SK-MEL-5 (cell line): Measurements from ENCODE around the gene CDK14. TPM values are rescaled to one million over a fixed set of nuclear protein-coding genes. Genes with fewer than 3 reads are reported as not detected.
"Not testable (repeated sequence)": the region's sequence is repeated elsewhere in the genome, so short reads cannot be mapped to it uniquely, and the experiment has no call there.

Source experiments
- DNase-seq: peaks from one replicate; pipeline ENCODE4 v3.0.0-alpha.2; 2016; ENCODE audit warnings: low read depth, low spot score
- in situ Hi-C: cut with HindIII; loops from 2 replicates; pipeline ENCODE4 v1.10.0; 2016; ENCODE audit warnings: low sequenced_read_pairs, high pct_unique_total_duplicates, low pct_unique_long_range_greater_than_20kb
- total RNA-seq: library from RNA; depleted of rRNA; stranded (reverse); fragments of >200 nt; shearing (Covaris generic); gene quantifications from 2 replicates; pipeline ENCODE4 v1.2.3, GENCODE V29; 2014

CDK14 gene
- total RNA-seq, 1 experiment from 2014 or later, result 2.3 TPM

DNA sequence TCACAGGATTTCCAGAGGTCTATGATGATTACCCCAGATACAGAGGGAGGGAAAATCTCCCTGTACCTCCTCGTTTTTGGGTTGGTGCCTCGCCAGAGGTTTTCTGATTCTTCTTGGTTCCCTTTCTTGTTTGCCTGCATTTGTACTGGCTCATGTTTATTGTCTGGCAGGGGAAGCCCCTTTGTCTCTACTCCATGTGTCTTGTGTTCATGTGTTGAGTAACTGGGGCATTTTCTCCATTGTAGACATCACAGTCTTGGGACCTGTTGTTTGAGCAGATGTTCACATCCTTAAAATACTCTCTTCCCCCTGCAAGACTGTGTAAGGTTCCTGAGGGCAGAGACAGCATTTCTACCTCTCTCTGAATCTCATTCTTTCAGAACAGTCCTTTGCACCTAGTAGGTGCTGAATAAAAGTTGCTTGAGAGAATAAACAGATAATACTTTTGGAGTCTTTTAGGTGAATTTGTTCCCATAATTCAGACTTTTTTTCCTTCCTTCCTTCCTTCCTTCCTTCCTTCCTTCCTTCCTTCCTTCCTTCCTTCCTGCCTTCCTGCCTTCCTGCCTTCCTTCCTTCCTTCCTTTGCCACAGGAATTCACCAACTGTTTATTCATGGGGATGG, 25.1 kb downstream of the CDK14 start:
- in situ Hi-C loops, result no loop called here
- DNase-seq, result no peak

DNA sequence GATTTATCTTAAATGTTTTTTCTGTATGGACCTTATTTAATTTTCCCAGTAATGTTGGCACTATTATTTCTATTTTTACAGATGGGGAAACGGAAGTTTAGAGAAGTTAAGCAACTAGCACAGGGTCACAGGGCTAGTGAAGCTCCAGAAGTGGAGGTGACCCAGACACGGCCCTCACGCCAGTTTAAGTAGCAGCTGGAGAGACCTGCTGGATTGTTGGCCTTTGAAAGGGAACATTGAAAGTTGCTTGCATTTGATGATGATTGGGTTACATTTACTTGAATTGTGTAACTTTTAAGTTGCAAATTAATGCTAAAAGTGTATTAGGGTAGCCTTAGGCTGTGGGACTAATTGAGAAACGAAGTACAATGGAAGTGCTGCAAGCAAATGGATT, 25.6 kb downstream of the CDK14 start:
- in situ Hi-C loops, result no loop called here
- no peak for DNase-seq

DNA sequence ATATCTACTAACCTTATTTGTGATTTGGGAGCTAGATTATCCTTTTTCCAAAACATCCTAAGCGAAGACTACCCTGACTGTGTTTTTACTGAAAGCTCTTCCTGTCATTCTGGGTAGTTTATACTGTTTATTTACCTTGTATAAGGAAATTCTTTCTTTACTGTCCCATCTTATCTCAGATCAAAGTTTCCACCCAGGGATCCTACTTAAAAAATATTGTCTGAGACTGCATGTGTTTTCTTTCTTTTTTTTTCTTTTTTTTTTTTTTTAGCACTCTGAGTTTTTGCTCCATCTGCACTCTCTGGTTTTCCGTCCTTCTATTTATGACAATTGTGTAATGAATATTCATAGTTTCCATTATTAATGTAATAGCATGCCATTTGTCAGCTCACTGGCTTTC, 26.5 kb downstream of the CDK14 start:
- in situ Hi-C loops, result no loop called here
- no peak for DNase-seq

DNA sequence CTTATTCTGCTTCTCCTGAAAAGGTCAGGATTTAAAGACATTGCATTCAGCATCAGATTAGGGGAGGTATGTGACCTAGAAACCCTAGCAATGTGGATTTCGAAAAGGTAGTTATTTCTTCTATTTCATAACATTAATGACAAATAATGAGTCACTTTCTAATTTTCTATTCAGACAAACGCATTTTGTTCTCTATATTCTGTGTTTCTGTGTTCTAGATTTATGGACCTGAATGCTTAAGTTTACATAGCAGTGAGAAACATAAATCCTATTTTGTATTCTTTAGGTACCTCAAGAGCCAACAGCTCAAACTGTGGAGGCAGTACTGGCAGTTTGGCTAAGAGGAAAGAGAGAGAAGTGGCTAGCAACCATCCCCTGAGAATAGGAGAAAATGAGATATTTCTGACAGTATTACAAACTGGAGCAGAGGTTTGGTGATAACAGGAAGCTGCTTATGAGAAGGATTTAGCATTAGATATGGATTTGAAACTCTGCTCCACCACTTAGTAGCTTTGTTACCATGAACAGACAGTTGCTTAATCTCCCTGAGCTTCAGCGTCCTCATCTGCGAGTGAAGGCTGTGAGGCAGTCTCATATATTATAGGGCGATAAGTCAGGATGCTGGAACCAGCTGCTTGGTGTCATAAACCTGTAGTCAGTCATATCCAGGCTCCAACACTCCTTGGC, 28.2 kb downstream of the CDK14 start:
- DNase-seq, result no peak

DNA sequence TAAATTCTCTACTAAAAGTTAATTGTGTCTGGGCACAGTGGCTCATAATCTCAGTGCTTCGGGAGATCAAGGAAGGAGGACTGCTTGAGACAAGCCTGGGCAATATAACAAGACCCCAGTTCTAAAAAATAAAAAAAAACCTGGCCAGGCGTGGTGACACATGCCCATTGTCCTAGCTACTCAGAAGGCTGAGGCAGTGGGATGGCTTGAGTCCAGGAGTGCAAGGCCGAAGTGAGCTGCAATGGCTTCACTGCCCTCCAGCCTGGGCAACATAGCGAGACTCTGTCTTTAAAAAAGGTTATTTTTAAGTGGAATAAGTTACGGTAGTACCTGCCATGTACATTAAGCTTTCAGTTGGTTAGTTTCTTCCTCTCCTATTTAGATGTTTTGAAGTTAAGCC, 28.9 kb downstream of the CDK14 start:
- in situ Hi-C loops, result no loop called here
- DNase-seq, result no peak

More for the DNA sequence above, 28.2 kb downstream of the CDK14 start:
- in situ Hi-C loops, result no loop called here

DNA sequence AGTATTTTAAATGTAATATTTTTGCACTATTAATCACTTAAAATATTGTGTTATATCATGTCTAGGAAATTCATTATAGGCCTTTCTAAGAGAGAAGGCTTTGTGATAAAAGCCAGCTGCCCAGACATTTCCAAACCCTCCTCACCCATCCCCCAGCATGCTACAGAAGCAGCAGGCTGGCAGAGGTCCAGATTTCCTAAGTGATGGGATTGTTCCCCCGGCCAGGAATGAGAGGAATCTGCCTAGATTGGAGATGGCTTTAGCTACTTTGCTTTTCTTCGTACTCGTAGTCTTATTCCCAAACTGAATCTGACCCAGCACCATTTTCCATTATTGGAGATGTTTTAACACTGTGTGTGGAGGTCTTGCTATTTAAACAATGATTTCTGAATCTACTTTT, 29.4 kb downstream of the CDK14 start:
- DNase-seq, result peak; percentile 39
- in situ Hi-C loops, result no loop called here

DNA sequence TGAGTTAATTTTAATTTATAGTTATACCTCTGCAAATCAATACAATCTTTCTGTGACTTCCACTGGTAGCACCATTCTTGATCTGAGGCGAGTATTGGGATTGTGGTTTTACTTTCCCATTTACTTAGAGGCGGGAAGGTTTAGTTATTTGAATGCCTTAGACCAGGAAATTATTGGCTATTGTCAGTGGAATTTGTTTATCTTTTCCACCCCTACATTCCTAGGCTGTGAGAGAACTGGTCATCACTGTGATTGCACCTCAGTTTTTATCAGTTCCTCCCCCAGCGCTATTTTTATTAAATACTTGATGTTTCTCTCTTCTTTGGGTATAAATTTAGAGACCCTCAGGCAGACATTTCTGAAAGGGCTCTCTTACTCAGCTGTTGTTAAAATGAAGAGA, 29.9 kb downstream of the CDK14 start:
- no peak for DNase-seq
- in situ Hi-C loops, result no loop called here

DNA sequence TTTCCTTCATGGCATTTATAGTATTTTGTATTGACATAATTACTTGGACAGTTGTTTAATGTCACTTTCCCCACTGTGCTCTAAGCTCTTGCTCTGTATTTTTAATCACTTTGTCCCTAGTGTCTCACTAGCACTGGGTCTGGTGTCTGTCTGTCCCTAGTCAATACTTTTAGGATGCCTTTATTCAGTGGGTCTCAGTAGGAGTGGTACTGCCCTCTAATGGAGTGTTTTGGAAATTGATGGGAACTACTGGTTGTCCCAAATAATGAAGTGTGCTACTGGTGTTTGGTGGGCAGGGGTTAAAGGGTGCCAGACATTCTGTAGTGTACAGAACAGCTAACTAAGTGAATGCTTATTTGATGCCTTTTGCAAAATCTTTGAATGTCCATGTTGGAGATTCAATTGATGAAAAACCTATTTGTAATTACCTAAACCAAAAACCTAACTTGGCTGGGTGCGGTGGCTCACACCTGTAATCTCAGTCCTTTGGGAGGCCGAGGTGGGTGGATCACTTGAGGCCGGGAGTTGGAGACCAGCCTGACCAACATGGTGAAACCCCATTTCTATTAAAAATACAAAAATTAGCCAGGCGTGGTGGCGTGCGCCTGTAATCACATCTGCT, 33.3 kb downstream of the CDK14 start:
- DNase-seq, result peak; percentile 83
- in situ Hi-C loops, result no loop called here

DNA sequence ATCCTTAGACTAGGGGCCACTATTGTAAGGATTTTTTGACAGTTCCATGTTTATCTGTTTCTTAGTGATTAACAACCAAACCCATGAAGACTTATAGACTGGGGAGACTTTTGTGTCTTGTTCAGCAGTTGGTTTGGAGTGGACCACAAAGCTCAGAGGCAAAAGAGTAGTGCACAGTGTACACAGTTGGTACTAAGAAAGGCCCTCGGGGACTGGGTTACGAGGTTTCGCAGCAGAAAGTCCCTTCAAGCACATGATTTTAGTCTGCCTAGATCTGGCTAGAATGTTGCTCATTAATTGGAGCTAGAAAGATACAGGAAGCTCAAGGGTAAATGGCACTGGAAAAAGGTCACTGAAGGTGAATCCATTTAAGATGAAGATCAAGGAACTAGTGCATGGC, 35.4 kb downstream of the CDK14 start:
- in situ Hi-C loops, result no loop called here

DNA sequence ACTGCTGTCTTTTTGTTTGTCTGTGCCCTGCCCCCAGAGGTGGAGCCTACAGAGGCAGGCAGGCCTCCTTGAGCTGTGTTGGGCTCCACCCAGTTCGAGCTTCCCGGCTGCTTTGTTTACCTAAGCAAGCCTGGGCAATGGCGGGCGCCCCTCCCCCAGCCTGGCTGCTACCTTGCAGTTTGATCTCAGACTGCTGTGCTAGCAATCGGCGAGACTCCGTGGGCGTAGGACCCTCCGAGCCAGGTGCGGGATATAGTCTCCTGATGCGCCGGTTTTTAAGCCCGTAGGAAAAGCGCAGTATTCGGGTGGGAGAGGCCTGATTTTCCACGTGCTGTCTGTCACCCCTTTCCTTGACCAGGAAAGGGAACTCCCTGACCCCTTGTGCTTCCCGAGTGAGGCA, 43.6 kb downstream of the CDK14 start:
- in situ Hi-C loops, DNase-seq: not testable (repeated sequence)

More for the DNA sequence above, 35.4 kb downstream of the CDK14 start:
- DNase-seq, result no peak

DNA sequence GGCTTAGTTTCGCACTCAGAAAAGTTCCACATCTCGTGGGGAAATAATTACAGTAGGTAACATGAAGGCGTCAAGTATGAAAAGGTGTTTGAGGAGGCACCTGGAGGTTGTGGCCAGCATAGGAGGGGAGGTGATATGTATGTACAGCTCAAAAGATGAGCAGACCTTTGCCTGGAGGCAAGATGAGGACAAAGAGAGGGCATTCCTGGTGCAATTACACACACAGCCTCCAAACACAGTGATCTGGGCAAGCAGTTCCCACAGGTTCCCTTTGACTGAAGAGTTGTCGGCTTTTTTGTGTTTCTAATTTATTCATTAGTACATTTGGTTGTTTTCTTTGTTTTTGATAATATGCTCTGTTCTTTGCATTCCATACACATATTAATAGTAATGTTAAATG, 46.9 kb downstream of the CDK14 start:
- in situ Hi-C loops, result no loop called here
- no peak for DNase-seq

DNA sequence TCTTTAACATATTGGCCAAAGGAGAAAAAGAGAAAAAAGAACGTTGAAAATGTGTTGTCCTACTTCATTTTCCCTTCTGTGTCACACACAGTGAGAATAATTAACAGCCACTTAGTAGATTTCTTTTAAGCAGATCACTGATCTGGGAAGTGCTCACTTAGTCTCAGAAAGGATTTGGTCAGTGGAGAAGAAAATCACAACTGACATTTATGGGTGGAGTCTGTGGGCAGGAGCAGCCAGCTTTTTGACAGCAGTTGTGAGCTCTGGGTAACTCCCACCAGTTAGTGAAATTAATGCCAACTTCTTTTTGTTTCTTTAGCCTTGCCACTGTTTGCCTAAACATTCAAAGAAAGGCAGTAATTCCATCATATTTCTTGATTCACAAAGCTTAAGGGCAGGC, 49.7 kb downstream of the CDK14 start:
- in situ Hi-C loops, result no loop called here
- no peak for DNase-seq

DNA sequence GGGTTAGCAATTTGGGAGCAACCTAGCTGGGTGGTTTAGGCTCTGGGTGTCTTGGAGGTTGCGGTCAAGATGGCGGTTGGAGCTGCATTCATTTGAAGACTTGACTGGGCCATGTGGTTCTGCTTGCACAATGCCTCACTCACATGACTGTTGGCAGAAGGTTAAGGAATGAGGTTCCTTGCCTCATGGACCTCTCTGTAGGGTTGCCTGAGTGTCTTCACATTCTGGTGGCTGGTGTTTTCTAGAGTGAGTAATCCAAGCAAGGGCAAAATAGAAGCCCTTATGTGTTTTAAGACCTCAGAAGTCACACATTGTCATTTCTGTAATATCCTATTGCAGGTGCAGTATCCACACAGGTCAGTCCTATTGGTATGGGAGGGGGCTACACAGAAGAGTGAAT, 52.0 kb downstream of the CDK14 start:
- DNase-seq, result peak; percentile 37
- in situ Hi-C loops, result no loop called here

DNA sequence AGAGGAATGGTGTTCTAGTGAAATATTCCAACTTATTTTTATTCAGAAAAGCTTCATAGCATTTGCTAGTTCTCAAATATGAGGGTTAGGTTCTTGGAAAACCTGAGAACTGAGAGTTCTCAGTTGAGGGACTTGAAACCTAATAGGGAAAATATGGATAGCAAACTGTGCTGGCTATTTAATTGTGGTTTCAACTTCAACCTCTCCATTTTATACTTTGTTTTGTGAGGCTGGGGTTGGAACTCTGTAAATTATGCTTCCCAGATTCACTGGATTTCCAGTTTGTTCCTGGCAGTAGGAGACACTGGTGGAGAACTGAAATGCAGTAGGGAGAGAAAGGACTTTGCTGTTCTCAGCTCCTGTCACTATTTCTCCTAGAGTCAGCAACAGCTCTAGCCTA, 52.7 kb downstream of the CDK14 start:
- in situ Hi-C loops, result no loop called here
- DNase-seq, result no peak

DNA sequence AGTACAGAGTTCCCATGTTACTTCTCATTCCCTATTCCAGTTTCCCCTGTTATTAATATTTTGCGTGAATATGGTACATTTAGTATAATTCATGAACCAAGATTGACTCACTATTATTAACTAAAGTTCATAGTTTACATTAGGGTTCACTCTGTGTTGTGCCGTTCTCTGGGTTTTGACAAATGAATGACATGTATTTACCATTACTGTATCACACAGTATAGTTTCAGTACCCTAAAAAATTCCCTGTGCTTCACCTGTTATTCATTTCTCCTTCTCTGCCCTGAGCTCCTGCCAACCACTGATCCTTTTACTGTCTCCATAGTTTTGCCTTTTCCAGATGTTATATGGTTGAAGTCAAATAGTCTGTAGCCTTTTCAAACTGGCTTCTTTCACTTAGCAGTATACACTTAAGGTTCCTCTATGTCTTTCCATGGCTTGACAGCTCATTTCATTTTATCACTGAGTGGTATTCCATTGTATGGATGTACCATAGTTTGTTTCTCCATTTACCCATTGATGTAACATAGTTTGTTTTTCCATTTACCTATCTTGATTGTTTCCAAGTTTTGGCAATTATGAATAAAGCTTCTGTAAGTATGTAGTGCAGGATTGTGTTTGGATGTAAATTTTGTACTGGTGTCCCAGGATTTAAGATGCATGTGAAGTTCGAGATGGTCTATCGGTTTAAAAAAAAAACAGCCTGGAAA, 58.8 kb downstream of the CDK14 start:
- in situ Hi-C loops, result no loop called here
- DNase-seq, result no peak

DNA sequence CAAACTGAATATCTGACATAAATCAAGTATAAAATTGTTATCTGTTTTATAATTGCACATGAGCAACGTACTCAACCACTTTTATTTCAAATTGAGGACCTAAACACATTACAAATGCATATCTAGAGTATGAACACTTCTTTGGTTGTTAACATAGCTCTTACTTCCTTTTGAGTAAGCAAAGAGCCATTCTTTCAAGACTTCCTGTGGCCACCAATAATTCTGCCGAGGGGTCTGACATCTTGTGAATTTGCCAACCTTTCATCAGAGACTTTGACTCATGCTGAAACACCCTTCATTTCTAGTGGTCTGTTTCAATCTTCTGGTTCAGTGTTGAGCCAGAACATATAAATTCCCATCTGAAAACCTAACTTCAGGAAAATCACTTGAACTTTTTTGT, 59.4 kb downstream of the CDK14 start:
- peak; percentile 42 for DNase-seq
- in situ Hi-C loops, result no loop called here

DNA sequence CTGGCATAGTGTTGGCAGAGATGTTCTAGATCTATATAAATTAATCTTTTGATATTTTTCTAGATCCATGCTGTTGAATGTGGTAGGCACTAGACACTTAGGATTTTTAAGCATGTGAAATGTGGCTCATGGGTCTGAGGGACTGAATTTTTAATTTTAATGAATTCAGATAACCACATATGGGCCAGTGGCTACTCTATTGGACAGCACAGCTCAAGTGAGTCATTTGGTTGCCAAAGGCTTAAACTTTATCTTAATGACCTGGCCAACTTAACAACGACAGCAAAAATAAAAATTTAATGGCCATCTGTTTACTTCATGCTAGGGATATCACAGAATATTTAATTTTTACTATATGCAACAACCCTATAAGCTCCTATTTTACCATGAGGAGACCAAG, 61.4 kb downstream of the CDK14 start:
- in situ Hi-C loops, result no loop called here
- no peak for DNase-seq

DNA sequence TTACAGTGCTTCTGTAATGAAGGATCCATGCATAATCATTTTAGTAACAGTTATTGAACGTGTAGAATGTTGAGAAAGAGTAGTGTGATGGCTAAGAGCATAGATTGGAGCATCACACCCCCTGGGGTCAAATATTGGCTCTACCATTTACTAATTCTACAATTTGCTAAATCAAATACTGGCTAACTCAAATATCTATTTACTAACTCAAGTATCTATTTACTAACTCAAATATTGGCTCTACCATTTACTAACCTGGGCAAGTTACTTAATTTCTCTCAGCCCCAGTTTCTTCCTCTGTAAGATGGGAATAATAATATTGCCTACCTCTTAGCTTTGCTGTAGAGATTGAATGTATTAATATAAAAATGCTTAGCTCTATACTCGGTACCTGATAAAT, 64.0 kb downstream of the CDK14 start:
- in situ Hi-C loops, result no loop called here
- DNase-seq, result no peak

DNA sequence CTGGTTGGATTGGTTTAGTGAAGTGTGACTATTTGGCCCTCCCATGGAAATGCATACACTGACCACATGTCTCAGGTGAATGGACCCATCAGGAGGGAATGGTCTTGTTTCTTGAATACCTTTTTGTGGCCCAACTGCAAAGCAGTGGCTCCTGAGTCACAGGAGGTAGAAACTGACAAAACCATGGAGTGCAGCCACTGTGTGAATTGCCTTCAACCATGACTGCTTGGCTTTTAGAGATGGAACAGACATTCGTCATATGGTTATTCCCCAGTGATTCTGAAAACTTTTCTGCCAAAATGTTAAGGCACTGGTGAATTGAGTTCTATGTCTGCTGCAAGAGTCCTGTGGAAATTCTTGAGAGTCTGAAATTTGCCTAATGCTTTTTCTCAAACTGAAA, 64.7 kb downstream of the CDK14 start:
- no peak for DNase-seq
- in situ Hi-C loops, result no loop called here
